WTC11 (cell line): ENCODE data around the gene RPN1. TPM values are rescaled to one million over a fixed set of nuclear protein-coding genes. Genes with fewer than 3 reads are reported as not detected.

ENCODE experiments used
- ATAC-seq: fragments of 200-7000 bp; cut with Tn5 transposase; 2 replicates; pipeline ENCODE4 v1.10.0; 2021; ENCODE audit warnings: mild to moderate bottlenecking, moderate library complexity
- CTCF ChIA-PET: fragments of 300-600 bp; sonication (Branson Sonifier 250); formaldehyde crosslinking; loops from one replicate; lab custom pipeline; 2021; ENCODE audit warnings: antibody characterized with exemption; lab: Charles Lee
- POLR2A ChIA-PET: fragments of 350-600 bp; sonication (Branson Sonifier 250); formaldehyde crosslinking; loops from one replicate; lab custom pipeline; 2021; ENCODE audit warnings: antibody characterized with exemption; lab: Charles Lee
- DNase-seq: peaks from one replicate; pipeline ENCODE4 v3.0.0; 2021; ENCODE audit warnings: low spot score
- H3K27ac Mint-ChIP-seq: 2 replicates; pipeline ENCODE4 v1.8.0; 2021; ENCODE audit warnings: mixed read lengths
- H3K27me3 Mint-ChIP-seq: 2 replicates; pipeline ENCODE4 v1.8.0; 2021; ENCODE audit warnings: low read depth, mild to moderate bottlenecking, moderate library complexity, mixed read lengths
- H3K36me3 Mint-ChIP-seq: 2 replicates; pipeline ENCODE4 v1.8.0; 2021; ENCODE audit warnings: mixed read lengths
- H3K4me1 Mint-ChIP-seq: 2 replicates; pipeline ENCODE4 v1.8.0; 2022; ENCODE audit warnings: mixed read lengths
- H3K4me3 Mint-ChIP-seq: 2 replicates; pipeline ENCODE4 v1.8.0; 2021; ENCODE audit warnings: mild to moderate bottlenecking, moderate library complexity, mixed read lengths
- H3K9me3 Mint-ChIP-seq: 2 replicates; pipeline ENCODE4 v1.8.0; 2021; ENCODE audit warnings: mixed read lengths
- CBFB ChIP-seq: sonication (generic); formaldehyde crosslinking; IDR thresholded peaks from 2 replicates; pipeline ENCODE4 v1.8.1; 2022; ENCODE audit warnings: mild to moderate bottlenecking, low read depth, missing genetic modification reagents
- ETV6 ChIP-seq: sonication (generic); formaldehyde crosslinking; IDR thresholded peaks from 2 replicates; pipeline ENCODE4 v1.8.1; 2022; ENCODE audit warnings: mild to moderate bottlenecking, missing genetic modification reagents
- FOXJ3 ChIP-seq: sonication (generic); formaldehyde crosslinking; IDR thresholded peaks from 2 replicates; pipeline ENCODE4 v1.9.0; 2021; ENCODE audit warnings: missing genetic modification reagents, mild to moderate bottlenecking, borderline replicate concordance
- FOXP1 ChIP-seq: sonication (generic); formaldehyde crosslinking; IDR thresholded peaks from 2 replicates; pipeline ENCODE4 v1.8.0; 2022; ENCODE audit warnings: missing genetic modification reagents, mild to moderate bottlenecking, moderate library complexity, borderline replicate concordance
- HMGA2 ChIP-seq: fragments of 250-450 bp; sonication (Bioruptor Pico); IDR thresholded peaks from 2 replicates; pipeline ENCODE4 v1.4.0; 2021; ENCODE audit warnings: mild to moderate bottlenecking, moderate library complexity
- IRF2 ChIP-seq: sonication (generic); formaldehyde crosslinking; IDR thresholded peaks from 2 replicates; pipeline ENCODE4 v1.8.0; 2022; ENCODE audit warnings: low read depth, missing genetic modification reagents, borderline replicate concordance
- MYBL2 ChIP-seq: sonication (generic); formaldehyde crosslinking; IDR thresholded peaks from 2 replicates; pipeline ENCODE4 v1.8.1; 2023; ENCODE audit warnings: mild to moderate bottlenecking, moderate library complexity, missing genetic modification reagents
- NFYB ChIP-seq: sonication (generic); formaldehyde crosslinking; conservative IDR thresholded peaks from 2 replicates; pipeline ENCODE4 v1.8.0; 2022; ENCODE audit warnings: low read depth, missing genetic modification reagents
- NR3C1 ChIP-seq: sonication (generic); formaldehyde crosslinking; conservative IDR thresholded peaks from 2 replicates; pipeline ENCODE4 v1.8.1; 2023; ENCODE audit warnings: low read depth, mild to moderate bottlenecking, missing genetic modification reagents
- PRRX2 ChIP-seq: fragments of 250-450 bp; sonication (Bioruptor Pico); IDR thresholded peaks from 2 replicates; pipeline ENCODE4 v1.8.0; 2021; ENCODE audit warnings: mild to moderate bottlenecking
- SMAD4 ChIP-seq: sonication (generic); formaldehyde crosslinking; IDR thresholded peaks from 2 replicates; pipeline ENCODE4 v1.8.0; 2022; ENCODE audit warnings: mild to moderate bottlenecking, missing genetic modification reagents
- SOX15 ChIP-seq: fragments of 250-450 bp; sonication (Bioruptor Pico); IDR thresholded peaks from 2 replicates; pipeline ENCODE4 v1.9.0; 2021; ENCODE audit warnings: mild to moderate bottlenecking
- TCF7 ChIP-seq: sonication (generic); formaldehyde crosslinking; IDR thresholded peaks from 2 replicates; pipeline ENCODE4 v1.8.0; 2022; ENCODE audit warnings: mild to moderate bottlenecking, low read depth, missing genetic modification reagents, moderate library complexity
- TEAD1 ChIP-seq: sonication (generic); formaldehyde crosslinking; IDR thresholded peaks from 2 replicates; pipeline ENCODE4 v1.8.0; 2022; ENCODE audit warnings: mild to moderate bottlenecking, missing genetic modification reagents
- TP53 ChIP-seq: sonication (generic); formaldehyde crosslinking; IDR thresholded peaks from 2 replicates; pipeline ENCODE4 v1.8.1; 2023; ENCODE audit warnings: mild to moderate bottlenecking, missing genetic modification reagents
- ZNF121 ChIP-seq: sonication (generic); formaldehyde crosslinking; IDR thresholded peaks from 2 replicates; pipeline ENCODE4 v1.8.0; 2023; ENCODE audit warnings: missing genetic modification reagents
- ZNF396 ChIP-seq: fragments of 250-450 bp; sonication (Bioruptor Pico); IDR thresholded peaks from 2 replicates; pipeline ENCODE4 v1.8.0; 2021; ENCODE audit warnings: mild to moderate bottlenecking, moderate library complexity, borderline replicate concordance
- ZNF416 ChIP-seq: fragments of 250-450 bp; sonication (Bioruptor Pico); IDR thresholded peaks from 2 replicates; pipeline ENCODE4 v1.9.0; 2021; ENCODE audit warnings: mild to moderate bottlenecking, inconsistent platforms
- ZNF423 ChIP-seq: fragments of 250-450 bp; sonication (Bioruptor Pico); IDR thresholded peaks from 2 replicates; pipeline ENCODE4 v2.1.2; 2022; ENCODE audit warnings: mild to moderate bottlenecking, moderate library complexity
- total RNA-seq: library from RNA; stranded (reverse); gene quantifications from 3 replicates; pipeline ENCODE4 v1.2.3, GENCODE V29; 2021
- TF ChIP-seq, protein P1 (sequence below): sonication (generic); formaldehyde crosslinking; IDR thresholded peaks from 2 replicates; pipeline ENCODE4 v1.8.0; 2022; ENCODE audit warnings: missing genetic modification reagents
- TF ChIP-seq, protein P2 (sequence below): sonication (generic); formaldehyde crosslinking; IDR thresholded peaks from 2 replicates; pipeline ENCODE4 v1.8.0; 2022; ENCODE audit warnings: mild to moderate bottlenecking, missing genetic modification reagents
- TF ChIP-seq, protein P3 (sequence below): sonication (generic); formaldehyde crosslinking; IDR thresholded peaks from 2 replicates; pipeline ENCODE4 v1.8.0; 2023; ENCODE audit warnings: mild to moderate bottlenecking, missing genetic modification reagents
- TF ChIP-seq, protein P4 (sequence below): sonication (generic); formaldehyde crosslinking; conservative IDR thresholded peaks from 2 replicates; pipeline ENCODE4 v1.8.1; 2022; ENCODE audit warnings: mild to moderate bottlenecking, missing genetic modification reagents
- TF ChIP-seq, protein P5 (sequence below): sonication (generic); formaldehyde crosslinking; IDR thresholded peaks from 2 replicates; pipeline ENCODE4 v1.8.0; 2022; ENCODE audit warnings: mild to moderate bottlenecking, missing genetic modification reagents
- TF ChIP-seq, protein P6 (sequence below): sonication (generic); formaldehyde crosslinking; IDR thresholded peaks from 2 replicates; pipeline ENCODE4 v1.8.1; 2023; ENCODE audit warnings: mild to moderate bottlenecking, missing genetic modification reagents, moderate library complexity
- TF ChIP-seq, protein P7 (sequence below): sonication (generic); formaldehyde crosslinking; IDR thresholded peaks from 2 replicates; pipeline ENCODE4 v1.8.0; 2022; ENCODE audit warnings: mild to moderate bottlenecking, missing genetic modification reagents

The RPN1 gene
- total RNA-seq, 1 experiment from 2014 or later = 160 TPM

DNA sequence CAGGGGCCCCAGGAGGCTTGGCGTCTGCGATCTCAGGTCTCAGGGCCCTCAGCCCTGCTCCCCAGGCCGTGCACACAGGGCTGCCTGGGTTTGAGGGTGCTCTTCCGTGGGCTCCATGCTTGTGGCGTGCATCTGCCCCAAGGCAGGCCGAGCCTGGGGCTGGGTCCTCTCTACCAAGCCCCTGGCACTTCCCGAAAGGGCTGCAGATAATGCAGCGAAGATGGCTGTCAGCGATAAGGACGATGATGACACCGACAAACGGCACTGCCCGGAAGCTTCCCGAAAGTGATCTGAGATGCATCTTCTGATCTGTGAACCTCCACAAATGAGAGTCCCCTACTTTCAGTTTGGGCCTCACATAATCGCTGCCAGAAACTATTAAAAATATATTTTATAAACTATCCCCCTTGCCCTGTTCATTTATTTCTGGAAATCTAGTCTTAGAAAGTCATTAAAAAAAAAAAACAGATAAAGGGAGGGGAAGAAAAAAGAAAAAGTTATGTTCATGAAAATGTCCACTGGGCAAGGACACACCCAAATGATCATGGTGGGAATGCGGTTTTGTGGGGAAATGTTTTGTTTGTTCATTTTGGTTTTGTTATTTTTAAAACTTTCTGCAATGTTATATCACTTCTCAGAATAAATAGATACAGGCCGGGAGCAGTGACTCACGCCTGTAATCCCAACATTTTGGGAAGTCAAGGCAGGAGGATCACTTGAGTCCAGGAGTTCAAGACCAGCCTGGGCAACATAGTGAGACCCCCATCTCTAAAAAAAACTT is 51.5 kb downstream of the RPN1 start (continued):
- TF ChIP-seq, protein P1, sequence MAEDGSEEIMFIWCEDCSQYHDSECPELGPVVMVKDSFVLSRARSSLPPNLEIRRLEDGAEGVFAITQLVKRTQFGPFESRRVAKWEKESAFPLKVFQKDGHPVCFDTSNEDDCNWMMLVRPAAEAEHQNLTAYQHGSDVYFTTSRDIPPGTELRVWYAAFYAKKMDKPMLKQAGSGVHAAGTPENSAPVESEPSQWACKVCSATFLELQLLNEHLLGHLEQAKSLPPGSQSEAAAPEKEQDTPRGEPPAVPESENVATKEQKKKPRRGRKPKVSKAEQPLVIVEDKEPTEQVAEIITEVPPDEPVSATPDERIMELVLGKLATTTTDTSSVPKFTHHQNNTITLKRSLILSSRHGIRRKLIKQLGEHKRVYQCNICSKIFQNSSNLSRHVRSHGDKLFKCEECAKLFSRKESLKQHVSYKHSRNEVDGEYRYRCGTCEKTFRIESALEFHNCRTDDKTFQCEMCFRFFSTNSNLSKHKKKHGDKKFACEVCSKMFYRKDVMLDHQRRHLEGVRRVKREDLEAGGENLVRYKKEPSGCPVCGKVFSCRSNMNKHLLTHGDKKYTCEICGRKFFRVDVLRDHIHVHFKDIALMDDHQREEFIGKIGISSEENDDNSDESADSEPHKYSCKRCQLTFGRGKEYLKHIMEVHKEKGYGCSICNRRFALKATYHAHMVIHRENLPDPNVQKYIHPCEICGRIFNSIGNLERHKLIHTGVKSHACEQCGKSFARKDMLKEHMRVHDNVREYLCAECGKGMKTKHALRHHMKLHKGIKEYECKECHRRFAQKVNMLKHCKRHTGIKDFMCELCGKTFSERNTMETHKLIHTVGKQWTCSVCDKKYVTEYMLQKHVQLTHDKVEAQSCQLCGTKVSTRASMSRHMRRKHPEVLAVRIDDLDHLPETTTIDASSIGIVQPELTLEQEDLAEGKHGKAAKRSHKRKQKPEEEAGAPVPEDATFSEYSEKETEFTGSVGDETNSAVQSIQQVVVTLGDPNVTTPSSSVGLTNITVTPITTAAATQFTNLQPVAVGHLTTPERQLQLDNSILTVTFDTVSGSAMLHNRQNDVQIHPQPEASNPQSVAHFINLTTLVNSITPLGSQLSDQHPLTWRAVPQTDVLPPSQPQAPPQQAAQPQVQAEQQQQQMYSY (CRISPR knock-in tag) = no peak
- TF ChIP-seq, protein P2, sequence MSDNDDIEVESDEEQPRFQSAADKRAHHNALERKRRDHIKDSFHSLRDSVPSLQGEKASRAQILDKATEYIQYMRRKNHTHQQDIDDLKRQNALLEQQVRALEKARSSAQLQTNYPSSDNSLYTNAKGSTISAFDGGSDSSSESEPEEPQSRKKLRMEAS (CRISPR knock-in tag) = no peak
- TF ChIP-seq TP53 (CRISPR knock-in tag) = no peak
- TF ChIP-seq, protein P3, sequence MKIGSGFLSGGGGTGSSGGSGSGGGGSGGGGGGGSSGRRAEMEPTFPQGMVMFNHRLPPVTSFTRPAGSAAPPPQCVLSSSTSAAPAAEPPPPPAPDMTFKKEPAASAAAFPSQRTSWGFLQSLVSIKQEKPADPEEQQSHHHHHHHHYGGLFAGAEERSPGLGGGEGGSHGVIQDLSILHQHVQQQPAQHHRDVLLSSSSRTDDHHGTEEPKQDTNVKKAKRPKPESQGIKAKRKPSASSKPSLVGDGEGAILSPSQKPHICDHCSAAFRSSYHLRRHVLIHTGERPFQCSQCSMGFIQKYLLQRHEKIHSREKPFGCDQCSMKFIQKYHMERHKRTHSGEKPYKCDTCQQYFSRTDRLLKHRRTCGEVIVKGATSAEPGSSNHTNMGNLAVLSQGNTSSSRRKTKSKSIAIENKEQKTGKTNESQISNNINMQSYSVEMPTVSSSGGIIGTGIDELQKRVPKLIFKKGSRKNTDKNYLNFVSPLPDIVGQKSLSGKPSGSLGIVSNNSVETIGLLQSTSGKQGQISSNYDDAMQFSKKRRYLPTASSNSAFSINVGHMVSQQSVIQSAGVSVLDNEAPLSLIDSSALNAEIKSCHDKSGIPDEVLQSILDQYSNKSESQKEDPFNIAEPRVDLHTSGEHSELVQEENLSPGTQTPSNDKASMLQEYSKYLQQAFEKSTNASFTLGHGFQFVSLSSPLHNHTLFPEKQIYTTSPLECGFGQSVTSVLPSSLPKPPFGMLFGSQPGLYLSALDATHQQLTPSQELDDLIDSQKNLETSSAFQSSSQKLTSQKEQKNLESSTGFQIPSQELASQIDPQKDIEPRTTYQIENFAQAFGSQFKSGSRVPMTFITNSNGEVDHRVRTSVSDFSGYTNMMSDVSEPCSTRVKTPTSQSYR (CRISPR knock-in tag) = no peak
- TF ChIP-seq, protein P4, sequence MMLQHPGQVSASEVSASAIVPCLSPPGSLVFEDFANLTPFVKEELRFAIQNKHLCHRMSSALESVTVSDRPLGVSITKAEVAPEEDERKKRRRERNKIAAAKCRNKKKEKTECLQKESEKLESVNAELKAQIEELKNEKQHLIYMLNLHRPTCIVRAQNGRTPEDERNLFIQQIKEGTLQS (CRISPR knock-in tag) = no peak
- TF ChIP-seq ETV6 (CRISPR knock-in tag) = no peak
- TF ChIP-seq, protein P5, sequence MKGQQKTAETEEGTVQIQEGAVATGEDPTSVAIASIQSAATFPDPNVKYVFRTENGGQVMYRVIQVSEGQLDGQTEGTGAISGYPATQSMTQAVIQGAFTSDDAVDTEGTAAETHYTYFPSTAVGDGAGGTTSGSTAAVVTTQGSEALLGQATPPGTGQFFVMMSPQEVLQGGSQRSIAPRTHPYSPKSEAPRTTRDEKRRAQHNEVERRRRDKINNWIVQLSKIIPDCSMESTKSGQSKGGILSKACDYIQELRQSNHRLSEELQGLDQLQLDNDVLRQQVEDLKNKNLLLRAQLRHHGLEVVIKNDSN = no peak
- TF ChIP-seq NFYB = no peak
- TF ChIP-seq ZNF423 (CRISPR knock-in tag) = no peak
- TF ChIP-seq MYBL2 (CRISPR knock-in tag) = no peak

DNA sequence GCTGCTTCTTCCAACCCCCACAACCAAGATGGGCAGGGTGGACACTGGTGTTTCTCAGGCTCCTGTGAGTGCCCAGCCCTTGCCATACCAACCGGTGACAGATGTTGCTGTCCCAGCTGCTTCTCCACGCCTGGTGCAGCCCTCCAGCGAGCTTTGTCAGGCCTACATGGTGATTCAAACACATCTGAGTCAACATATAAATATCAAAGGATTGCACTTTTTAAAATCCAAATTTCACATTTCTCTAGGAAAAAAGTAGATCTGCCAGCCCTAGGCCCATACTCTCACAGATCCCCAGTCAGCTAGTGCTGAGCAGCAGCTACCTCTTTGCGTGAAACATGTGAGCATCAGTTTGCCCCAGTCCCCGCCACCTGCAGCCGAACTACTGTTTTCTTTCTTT is 52.7 kb downstream of the RPN1 start:
- Mint-ChIP-seq H3K9me3 (no peaks in the 10 kb centered on the region), H3K4me3 (no peak overlapping the region), H3K4me1 (peaks cover 2% of the 10 kb centered on the region), H3K27me3 (no peaks in the 10 kb centered on the region), H3K36me3 (no peaks in the 10 kb centered on the region), H3K27ac (no peak overlapping the region)
- TF ChIP-seq ZNF396 (no peak), ZNF416 (no peak), SOX15 (CRISPR knock-in tag) (no peak), TCF7 (CRISPR knock-in tag) (no peak), FOXJ3 (CRISPR knock-in tag) (no peak), NR3C1 (no peak), CBFB (no peak), TP53 (CRISPR knock-in tag) (no peak), PRRX2 (CRISPR knock-in tag) (no peak), IRF2 (CRISPR knock-in tag) (no peak), TEAD1 (no peak), FOXP1 (no peak), HMGA2 (CRISPR knock-in tag) (no peak), ZNF121 (CRISPR knock-in tag) (no peak), SMAD4 (CRISPR knock-in tag) (no peak)
- TF ChIP-seq, protein P6, sequence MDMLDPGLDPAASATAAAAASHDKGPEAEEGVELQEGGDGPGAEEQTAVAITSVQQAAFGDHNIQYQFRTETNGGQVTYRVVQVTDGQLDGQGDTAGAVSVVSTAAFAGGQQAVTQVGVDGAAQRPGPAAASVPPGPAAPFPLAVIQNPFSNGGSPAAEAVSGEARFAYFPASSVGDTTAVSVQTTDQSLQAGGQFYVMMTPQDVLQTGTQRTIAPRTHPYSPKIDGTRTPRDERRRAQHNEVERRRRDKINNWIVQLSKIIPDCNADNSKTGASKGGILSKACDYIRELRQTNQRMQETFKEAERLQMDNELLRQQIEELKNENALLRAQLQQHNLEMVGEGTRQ (CRISPR knock-in tag) = no peak
- TF ChIP-seq, protein P7, sequence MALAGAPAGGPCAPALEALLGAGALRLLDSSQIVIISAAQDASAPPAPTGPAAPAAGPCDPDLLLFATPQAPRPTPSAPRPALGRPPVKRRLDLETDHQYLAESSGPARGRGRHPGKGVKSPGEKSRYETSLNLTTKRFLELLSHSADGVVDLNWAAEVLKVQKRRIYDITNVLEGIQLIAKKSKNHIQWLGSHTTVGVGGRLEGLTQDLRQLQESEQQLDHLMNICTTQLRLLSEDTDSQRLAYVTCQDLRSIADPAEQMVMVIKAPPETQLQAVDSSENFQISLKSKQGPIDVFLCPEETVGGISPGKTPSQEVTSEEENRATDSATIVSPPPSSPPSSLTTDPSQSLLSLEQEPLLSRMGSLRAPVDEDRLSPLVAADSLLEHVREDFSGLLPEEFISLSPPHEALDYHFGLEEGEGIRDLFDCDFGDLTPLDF (CRISPR knock-in tag) = no peak
- TF ChIP-seq, protein P4 (CRISPR knock-in tag) = no peak
- ChIA-PET CTCF (interaction anchor here (1.4 to 5.0 kb wide), 3 partner anchors 10 to 83 kb away, joined by 3 to 35 read pairs (median 5); no protein-coding TSS in a partner anchor), POLR2A (no interaction called here)
- ATAC-seq = no peak
- no peak for DNase-seq
